NCI-H748 treated with DMSO at 0.1 percent for 48 hours (cell line): ENCODE results near the gene COL4A2.

Source experiments
- DNase-seq: peaks from one replicate; lab custom pipeline; 2025; lab: John Stamatoyannopoulos, UW

Gene COL4A2

DNA sequence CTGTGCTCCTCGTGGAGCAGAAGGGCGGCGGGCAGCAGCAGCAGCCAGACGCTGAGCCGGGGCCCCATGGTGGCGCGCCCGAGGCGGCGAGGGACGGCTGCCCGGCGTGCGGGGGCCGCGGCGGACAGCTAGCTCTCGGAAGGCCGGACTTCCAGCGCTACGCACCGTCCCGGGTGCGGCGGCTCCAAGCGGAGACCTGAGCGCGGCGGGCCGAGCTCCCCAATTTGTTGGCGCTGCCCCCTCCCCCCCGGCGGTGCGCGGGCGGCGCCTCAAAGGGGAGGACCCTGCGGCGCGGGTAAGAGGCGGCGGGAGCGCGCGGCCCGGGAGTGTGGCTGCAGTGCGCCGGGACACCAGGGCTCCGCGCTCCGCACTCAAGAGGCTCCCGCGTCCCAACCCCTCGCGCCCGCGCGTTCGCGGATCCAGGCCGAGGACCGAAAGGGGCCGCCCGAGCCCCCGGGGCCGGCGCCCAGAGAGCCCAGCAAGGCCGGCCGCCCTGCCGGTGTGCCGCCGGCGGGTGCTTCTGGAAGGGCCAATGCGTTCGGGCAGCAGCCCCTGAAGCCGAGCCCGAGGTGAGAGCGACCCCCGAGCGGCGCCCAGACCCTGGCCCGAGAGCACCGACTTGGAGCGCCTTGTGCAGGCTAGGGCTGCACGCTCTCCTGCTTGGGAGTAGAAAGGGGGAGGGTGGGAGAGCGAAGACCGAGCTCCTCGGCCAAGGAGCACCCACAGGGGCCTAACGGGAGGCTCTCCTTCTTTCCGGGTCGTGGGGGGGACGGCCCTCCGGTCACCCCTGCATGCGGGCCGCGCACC, at the start of gene COL4A2, which contains the start of gene COL4A1:
Gene COL4A2 (plus strand): TSS at position 325 of the 807 bp plus-strand sequence. CDS start 620 bp downstream, outside the sequence.
Gene COL4A1 (minus strand): TSS at position 198 of the 807 bp plus-strand sequence. CDS start 130 bp downstream, at position 68.
- no peak for DNase-seq

DNA sequence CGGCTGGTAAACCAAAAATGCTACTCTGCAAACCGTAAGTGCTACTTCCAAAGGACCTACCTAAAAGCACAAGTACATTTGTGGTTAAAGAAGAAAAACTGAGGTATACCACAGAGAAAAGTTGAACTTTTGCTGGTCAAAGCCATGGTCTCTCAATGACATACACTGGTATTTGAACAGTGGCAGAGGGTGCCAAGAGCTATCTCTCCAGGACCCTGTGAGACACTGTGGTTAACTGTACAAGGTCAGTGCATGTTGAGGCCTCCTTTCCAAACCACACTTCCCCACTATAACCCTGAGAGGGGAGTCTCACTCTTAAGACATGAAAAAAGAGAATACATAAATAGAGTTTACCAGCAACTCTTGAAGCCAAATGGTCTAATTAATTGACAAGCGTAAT, 49.7 kb upstream of the COL4A2 start:
- no peak for DNase-seq

DNA sequence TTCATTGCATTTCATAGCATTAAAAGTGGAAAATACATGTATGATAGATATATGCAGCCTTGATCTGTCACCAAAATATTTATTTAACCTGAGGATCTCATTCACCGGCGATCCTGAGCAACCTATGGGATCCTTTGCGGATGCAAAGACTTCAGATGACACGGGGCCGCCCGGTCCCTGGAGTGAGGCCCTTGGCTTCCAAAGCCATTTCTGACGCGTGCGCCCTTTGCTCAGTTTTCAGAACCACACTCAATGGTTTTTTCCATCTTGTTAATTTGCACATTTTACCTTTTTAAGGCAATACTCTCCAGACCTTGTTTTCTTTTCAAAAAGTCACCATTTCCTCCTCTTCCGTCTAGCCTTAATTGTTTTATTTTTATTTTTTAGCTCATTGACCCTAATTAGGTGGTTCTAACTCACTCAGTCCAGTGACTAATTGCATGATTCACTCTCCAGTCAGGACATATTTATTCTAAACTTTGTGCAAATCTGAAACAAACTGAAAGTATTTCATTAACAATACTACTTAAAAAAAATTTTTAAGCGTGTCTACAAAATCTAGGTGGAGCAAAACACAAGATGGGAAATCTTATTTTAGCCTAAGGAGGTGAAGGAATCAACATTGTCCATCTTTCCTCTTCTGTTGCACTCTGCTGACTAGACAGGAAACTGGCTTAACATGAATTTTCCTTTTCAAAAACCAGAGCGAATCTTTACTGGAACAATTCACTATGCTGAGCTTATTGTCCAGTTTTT, 48.0 kb upstream of the COL4A2 start:
- DNase-seq, result no peak

DNA sequence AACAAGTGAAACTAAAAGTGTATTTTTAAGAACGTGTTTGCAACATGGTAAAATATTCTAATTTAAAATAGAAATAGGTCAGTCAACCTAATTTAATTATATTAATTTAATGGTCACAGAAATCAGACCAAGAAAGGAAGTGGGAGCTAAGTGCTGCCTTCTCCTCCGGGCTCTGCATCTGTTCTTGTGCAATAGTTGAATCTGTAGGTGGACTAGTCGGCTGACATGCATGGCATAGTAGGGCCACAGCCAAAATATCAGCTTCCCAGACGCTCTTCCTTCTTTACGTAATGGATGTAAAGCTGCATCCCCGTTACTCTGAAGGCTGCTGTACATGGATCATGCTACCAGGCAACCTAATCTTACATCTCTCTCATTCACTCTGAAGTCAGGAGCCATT, 47.4 kb upstream of the COL4A2 start:
- DNase-seq, result no peak

DNA sequence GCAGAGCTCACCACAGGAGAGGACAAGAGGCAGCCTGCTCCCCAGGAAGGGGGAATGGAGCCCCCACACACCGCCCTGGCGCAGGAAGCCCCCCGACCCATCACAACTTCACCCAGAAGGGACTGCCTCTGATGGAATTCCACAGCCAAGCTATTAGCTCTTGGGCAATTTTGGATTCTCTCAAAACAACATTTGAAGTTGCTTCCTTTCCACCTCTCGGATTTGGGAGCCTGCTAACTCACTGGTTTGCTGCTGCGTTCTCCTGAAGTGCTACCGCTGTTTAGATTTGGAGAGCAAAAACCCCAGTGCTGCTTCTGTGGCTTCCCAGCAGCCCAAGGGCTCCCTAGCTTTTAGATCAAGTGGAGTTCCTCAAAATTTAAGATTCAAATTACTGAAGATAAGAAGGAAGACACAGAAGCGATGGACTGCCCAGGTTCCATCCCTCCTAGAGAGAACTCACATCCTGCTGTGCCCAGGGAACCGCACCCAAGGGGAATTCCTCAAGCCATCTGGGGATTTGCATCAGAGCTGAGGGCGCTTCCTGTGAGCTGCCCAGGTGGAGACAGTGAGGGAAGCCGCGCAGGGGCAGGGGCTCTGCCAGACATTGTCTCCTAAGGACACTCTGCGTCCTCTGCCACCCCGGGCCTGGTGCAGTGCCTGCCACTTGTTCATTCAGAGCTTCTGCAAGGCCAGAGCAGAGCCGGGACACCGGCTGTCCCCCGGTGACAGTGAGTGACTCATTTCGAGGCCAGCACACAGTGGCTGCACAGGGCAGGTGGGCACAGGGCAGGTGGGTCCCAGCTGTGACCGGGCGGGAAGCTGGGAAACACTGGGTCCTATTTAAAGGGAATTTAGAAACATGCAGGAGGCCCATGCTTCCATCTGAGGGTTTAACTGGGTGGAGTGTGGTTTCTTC, 45.7 kb upstream of the COL4A2 start:
- no peak for DNase-seq

DNA sequence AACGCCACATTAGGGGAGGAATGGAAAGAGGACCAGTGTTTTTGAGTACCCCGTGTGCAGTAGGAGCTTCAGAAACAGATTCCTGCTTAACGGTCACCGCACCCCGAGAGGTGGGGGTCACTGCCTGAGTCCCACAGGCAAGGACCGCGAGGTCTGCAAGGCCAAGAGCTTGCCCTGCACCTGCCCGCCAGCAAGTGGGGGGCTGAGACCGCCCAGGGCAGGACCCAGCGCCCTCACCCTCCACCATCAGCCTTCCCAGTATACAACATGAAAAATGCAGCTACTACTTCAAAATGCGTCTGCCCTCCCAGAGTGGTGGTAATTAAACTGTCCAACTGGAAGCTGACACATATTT, 45.0 kb upstream of the COL4A2 start:
- DNase-seq, result no peak

DNA sequence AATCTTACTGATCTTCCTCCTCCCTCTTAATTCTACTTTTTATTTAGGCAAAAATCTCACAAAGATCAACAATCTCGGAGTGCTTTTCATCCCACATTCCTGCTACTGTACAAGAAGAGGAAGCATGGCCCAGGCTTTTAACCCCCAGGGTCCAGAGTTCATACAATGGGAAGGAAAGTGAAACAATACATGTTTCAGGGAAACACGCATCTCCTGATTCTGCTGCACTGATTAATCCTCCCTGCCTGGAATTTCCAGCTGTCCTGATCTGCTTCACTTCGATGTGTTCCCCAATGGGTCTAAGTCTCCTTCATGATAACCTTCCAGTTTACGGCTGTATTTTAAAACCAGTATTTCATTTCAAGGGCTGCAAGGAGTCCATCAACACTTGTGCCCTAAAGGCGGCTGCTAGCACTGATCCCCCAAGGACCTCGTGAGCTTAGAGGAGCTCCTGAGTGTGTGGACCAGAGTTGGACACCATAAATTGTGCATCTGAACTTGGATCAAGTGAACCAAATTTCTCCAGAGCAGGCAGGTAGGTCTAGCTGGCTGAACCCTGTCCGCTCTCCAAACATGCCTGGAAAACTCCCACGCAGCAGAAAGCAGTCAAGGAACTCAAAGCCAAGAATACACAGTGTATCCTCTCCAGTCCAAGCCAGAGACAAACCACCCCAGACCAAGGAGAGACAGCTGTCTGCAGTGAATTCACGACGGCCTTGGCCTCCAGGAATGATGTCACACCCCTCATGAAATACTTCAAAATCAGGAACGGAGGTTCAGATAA, 44.4 kb upstream of the COL4A2 start:
- DNase-seq, result no peak

DNA sequence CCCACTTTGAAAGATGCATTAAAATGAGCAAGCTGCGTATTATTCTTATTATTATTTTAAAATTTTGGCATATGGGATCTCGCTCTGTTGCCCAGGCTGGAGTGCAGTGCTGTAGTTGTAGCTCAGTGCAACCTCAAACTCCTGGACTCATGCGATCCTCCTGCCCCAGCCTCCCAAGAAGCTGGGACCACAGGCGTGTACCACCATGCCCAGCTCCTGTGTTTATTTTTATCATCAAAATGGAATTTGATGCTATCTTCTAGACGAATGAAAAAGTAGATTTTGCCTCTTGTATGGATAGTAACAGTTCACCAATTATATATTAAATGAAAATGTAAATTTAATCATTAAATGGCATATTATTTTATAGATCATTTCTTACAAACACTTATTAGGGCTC, 43.7 kb upstream of the COL4A2 start:
- no peak for DNase-seq

DNA sequence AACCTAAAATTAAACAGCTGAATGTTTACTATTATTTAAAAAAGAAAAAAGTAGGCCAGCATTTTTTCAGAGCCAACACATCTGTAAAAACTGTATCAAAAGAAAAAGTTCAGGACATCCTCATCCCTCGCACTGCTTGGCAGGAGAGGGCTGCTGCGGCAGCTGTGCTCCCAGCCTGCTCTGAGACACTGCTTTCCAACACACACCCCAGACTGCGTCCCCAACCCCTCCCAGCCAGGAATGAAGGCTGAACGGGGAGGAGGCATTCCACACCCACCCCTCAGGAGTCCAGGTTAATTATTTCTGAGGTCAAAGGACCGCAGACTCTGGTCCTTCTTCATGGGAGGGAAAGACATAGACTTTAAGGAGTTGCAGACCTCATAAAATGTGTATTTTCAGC, 43.2 kb upstream of the COL4A2 start:
- DNase-seq, result no peak

DNA sequence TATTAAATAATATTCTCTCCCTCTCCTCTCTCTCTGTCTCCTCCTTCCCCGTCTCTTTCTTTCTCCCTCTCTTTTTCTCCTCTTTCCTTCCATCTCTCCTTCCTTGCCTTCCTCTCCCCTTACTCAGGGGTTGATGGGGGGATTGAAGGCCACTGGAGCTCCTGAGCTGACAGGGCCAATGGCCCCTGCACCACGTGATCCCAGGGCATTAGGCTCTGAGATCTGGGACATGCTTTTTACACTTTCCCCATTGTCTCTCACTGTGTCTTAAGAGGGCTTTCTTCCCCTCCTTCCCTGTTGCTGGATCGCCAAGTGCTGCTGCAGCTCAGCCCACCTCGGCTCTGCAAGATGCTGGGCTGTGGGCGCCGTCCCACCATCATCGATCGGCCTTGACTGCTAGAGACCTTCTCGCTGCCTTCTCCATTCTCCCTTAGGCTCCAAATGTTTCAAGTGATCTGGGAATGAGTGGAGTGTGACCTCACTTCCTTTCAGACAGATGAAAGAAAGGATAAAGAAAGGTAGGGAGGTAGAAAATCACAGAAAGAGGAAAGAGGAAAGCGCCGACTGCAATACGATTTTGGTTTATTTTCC, 42.3 kb upstream of the COL4A2 start:
- DNase-seq, result no peak

DNA sequence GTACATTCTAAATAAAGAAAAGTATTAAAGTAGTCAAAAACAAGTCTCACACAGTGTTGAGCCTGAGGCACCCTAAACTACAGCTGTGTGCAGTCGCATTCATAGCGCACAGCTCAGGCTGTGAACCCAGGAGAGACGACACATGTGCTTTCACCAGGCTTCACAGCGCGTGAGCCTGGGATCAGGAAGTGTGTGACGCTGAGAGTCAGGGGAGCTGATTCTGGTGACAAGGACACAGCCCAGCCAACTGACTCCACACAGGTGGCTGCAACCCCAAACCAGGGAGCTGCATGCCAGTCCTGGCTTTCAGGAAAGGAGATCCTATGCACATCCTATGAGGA, 41.8 kb upstream of the COL4A2 start:
- DNase-seq, result no peak

DNA sequence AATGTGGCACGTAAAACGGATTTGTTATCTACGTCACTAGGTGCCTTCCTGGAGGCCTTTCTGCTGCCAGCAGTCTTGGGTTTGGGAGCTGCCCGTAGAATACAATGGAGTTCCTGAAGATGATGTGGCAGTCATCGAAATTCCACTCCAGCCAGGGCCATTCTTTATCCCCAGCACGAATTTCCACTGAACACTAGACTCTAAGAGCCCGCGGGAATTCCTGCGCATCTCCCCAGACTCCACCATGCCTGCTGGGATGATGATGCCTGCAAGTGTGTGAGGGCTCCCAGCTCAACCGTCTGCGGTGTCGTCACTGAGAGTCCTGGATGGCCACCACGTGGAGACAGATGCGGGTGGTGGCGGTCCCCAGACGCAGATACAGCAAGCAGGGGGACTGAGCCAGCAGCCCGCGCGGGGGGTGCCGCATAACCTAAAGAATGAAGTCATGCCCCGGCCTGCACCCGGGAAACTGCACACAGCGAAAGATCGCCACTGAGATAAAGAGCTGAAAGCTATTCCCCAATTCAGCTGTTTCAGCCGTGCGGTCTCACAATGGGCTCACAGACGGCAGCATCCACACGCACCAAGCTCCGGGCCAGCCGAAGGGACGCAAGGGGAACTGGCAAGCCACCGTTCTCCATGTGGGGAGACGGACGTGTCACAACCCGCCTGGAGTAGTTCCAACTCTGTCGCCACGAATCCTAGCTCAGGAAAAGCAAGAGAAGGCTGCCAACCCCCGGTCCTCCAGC, 41.2 kb upstream of the COL4A2 start:
- DNase-seq, result no peak

DNA sequence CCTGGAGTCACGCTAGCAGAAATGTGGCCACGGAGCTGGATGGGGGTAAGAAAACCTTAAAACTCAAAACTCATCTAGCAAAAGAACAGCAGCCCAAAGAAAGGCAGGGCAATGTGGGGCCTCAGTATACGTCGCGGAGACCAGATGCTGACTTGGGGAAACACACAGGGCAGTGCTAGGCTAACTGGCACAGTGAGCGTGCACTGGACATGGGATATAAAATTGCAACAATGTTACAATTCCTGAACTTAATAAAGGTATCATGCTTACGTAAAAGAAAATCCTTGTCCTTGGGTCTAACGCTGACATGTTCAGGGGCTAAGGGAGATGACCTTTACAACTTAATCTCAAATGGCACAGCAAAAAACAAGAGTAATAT, 40.7 kb upstream of the COL4A2 start:
- no peak for DNase-seq

DNA sequence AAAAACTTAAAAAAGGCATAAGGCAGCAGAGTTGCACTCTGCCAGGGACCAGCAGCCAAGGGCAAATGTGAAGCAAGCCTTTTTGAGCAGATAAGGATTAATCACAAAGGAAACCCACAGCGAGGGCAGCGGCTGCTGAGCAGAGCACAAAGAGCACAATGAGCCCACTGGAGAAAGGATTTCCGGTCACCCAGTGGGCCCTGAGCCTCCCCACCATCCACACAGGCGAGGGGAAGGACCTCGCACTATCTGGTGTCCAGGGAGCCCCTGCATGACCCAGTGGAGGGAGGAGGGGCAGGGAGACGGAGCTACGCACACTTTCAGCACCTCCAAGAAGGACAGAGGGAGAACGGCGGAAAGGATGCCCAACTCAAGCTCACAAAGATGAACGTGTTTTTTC, 40.1 kb upstream of the COL4A2 start:
- DNase-seq, result no peak

DNA sequence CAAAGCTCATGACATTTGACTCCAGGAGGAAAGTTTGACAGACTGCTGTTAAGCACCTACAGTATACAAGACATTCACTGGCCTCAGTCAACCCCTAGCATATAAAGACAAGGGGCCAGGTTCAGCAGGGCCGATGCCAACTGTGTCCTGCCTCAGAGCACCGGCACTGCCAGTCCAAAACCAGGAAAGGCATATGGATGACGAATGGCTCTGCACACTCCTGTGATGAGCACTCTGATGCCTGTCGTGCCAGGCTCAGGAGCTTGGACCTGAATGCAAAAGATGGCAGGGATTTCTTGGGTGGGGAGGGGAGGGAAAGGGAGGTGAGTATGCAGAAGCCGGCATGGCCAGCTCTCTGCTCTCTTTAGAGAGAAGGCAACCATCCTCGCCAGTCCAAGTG, 39.0 kb upstream of the COL4A2 start:
- DNase-seq, result no peak

DNA sequence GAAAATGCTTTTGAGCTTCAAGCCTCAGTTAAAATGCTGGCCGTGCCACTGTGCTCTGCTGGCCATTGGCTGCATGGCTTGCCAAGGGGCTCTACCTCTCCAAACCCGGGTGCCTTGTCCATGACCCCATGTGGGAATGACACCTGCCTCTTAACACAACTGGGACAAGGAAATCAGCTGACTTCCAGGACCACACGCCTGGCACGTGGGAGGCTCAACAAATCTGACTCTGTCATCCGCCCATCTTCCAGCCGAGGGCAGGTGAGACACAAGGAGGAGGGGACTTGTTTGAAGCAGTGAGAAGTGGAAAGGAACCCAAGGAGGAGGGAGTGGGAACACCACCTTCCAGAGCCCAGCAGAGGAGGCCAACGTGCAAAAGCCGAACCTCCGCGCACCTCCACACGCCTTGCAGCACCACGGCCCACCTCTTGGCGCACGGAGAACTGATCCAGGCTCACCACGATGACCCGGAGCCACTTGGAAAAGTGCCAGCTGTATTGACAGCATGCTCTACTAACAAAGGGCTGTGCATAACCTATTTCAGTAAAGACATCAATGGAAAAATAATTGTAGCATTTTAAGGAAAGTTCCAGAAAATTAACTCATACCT, 38.4 kb upstream of the COL4A2 start:
- no peak for DNase-seq

DNA sequence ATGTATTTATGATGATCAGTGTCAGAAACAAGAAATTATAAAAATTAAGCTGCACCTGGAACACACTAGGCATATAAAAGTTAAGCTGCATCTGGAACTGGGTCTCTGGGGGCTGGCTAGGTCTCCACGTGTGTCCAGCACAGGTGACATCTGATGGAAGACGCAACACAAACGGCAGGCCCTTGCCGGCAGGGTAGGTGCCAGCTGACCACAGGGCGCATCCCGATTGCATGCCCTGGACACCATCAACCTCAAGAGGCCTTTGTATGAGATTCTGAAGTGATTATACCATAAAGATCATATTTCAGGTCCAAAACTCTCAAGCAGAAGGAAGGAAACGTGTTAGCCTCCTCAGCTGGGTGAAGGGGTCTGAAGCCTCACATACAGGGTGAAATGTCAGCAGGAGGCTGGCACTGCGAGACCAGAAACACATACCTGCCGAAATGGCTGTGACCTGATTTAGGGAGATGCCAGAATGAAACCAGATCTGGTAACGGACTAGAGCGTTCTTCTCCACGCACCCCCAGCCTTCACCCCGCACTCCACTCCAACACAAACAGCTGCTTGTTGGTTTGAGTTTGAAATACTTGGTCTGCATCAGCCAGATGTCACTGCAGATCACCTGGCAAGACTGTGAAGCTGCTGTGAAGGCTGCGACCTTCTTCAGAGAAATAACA, 37.4 kb upstream of the COL4A2 start:
- no peak for DNase-seq

DNA sequence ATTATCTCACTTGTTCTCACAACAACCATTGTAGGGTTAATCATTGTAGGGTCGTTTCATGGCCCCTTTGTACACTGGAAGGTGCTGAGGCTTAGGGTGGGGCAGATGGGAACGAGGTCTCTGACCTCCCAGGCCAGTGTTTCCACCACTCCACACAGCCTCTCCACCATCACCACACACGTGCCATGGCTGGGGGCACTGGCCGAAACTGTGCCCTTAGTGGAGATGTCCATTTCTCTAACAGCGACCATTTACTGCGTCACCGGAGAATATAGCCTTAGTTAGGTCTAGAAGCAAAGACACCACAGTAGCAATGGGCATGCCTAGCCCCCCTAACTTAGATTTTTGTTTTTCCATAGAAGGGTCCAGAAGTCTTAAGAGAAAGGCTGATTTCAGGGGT, 36.6 kb upstream of the COL4A2 start:
- DNase-seq, result no peak

DNA sequence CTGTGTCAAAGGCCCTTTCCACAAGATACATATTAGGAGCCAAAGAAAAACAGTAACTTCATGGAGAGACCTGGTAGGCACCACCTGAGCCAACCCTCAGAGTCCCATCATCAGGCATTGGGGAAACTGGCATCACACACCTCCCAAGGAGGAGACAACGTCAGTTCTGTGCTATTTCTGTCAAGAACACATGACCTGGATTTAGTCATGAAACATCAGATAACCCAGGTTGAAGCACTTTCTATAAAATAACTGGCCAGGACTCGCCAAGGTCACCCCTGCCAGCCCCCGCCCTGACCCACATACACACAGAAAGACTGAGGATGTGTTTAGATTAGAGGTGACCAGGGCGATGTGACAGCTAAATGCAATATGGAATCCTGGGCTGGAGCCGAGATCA, 35.8 kb upstream of the COL4A2 start:
- DNase-seq, result no peak

DNA sequence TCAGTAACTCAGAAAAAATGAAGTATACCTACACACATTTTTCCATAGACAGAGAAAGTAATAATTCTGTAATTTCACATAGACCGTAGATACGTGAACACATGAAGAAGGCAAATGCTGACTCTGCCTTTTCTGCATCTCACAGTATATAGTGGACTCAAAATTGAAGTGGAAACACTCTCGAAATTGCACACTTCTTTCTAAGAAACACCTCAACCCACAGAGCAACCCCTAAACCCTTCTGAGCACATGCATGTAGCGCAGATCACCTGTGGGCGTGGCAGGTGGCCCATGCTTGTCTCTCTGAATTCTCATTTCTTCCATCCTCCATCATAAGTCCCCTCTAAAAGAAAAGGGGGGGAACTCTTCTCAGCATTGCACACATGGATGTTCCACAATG, 34.9 kb upstream of the COL4A2 start:
- DNase-seq, result no peak
